IPS-20b (cell line): ENCODE results near the gene GLIS1.

Source experiments
- H3K27ac ChIP-seq: one replicate; pipeline ENCODE4 v1.5.1; 2013; ENCODE audit warnings: low read length
- H3K27me3 ChIP-seq: 2 replicates; pipeline ENCODE4 v1.6.1; 2013; ENCODE audit warnings: mild to moderate bottlenecking, low read length, inconsistent platforms; ENCODE audit not compliant: insufficient read depth
- H3K36me3 ChIP-seq: 2 replicates; pipeline ENCODE4 v1.6.1; 2013; ENCODE audit warnings: low read depth, mild to moderate bottlenecking, inconsistent platforms, low read length, moderate library complexity; ENCODE audit not compliant: insufficient read depth
- H3K4me1 ChIP-seq: 2 replicates; pipeline ENCODE4 v1.6.1; 2013; ENCODE audit warnings: mild to moderate bottlenecking, control low read depth, inconsistent platforms, low read length, moderate library complexity; ENCODE audit not compliant: insufficient read depth
- H3K4me3 ChIP-seq: 2 replicates; pipeline ENCODE4 v1.5.1; 2013; ENCODE audit warnings: mild to moderate bottlenecking, low read length, inconsistent platforms
- H3K9ac ChIP-seq: 2 replicates; pipeline ENCODE4 v1.6.1; 2013; ENCODE audit warnings: low read depth, mild to moderate bottlenecking, inconsistent platforms, low read length, moderate library complexity
- H3K9me3 ChIP-seq: 2 replicates; pipeline ENCODE4 v1.6.1; 2013; ENCODE audit warnings: mild to moderate bottlenecking, low read depth, low read length, inconsistent platforms; ENCODE audit not compliant: insufficient read depth

The GLIS1 gene

DNA sequence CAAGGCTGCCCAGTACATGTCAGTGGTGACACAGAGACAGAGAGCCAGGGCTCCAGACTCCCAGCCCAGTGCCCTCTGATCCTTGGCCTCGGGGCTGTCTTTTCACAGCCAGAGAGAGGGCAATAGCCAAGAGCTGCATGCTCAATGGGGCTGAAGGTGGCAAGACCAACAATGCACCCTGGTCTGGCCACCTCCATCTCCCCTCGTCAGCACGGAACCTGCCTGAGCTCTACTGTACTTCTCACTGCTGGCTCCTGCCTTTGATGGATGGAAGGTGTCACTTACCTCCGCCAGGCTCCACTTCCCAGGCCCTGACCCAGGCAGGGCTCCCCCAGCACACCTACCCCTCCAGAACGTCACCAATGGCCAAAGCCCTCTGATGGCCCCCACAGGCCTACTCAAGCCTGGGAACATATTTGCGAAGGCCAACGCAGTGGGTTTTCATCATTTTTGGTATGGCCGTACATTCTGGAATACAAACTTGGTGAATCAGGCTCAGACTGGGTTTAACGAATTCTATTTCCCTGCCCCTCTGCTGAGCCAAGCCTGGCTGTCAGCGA is 191.7 kb downstream of the GLIS1 start:
- H3K4me1 ChIP-seq: peaks cover 7% of the 10 kb centered on the region
- no peaks in the 10 kb centered on the region for H3K27me3 ChIP-seq
- H3K27ac ChIP-seq: no peak overlapping the region
- H3K9me3 ChIP-seq: no peaks in the 10 kb centered on the region
- H3K9ac ChIP-seq: no peak overlapping the region
- no peaks in the 10 kb centered on the region for H3K36me3 ChIP-seq
- H3K4me3 ChIP-seq: no peak overlapping the region

DNA sequence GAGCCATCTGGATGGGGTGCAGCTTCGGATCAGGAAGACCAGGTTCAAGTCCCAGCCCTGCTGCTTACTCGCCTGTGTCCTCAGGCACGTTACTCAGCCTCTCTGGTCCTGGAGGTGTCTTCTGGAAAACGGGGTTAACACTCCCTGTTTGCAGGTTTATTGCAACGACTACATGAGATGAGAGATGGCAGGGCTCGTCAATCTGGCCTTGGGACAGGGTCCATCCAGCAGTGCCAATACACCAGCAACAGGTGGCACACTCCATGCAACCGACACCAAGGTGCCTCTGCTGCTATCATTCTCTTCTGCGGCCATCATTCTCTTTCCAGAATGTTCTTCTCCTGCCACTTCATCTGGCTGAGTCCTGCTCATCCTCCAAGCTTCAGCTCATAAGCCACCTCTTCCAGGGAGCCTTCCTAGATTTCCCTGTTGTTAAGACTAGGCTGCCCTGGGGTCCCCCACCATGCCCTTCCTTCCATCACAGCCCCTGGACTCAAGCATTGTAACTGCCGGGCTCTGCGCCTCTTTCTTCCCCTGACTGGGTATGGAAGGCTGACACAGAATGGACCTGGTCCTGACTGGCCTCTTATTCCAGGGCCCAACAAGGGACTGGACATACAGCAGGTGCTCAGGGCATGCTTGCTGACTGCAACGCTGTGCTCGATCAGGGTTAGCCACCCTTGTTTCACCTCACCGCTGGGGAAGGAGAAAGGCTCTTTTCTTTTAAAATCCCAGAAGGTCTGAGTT is 192.4 kb downstream of the GLIS1 start:
- H3K27me3 ChIP-seq: no peaks in the 10 kb centered on the region
- H3K27ac ChIP-seq: no peak overlapping the region

DNA sequence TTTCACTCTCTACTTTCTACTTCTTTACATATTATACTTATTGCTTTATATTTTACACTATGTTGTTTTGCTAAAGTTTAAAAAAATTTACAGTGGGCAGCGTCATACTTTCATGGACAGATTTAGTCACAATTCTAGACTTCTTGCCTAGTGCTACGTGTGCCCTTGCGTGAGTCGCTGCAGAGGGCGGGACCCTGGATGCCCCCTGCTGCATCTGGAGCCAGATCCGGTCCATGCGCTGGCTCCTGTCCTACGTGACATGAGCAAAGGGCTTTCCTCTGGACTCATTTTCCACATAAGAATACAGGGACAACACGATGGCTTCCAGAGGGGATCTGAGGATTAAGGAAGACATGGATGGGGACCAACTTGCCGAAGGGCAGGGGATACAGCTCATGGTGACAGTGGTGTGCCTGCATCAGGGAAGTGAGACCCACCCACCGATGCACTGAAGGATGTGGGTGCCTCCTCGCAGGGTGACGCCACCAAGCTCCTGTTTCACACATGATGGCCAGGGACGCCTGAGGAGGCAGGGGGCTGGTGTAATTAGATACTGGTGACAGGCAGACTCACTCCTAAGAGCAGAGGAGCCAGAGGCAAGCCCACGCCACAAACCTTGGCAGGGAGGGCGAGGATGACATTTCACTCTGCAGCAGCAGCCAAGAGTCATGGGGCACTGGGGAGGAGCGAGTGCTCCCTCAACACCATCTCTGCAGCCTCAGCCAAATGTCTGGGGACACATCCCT is 193.1 kb downstream of the GLIS1 start:
- Histone ChIP-seq H3K4me1 (no peaks in the 10 kb centered on the region), H3K9me3 (no peaks in the 10 kb centered on the region), H3K27me3 (no peaks in the 10 kb centered on the region), H3K9ac (no peak overlapping the region), H3K4me3 (no peak overlapping the region), H3K27ac (no peak overlapping the region), H3K36me3 (no peaks in the 10 kb centered on the region)

More for the DNA sequence above, 192.4 kb downstream of the GLIS1 start:
- no peaks in the 10 kb centered on the region for H3K9me3 ChIP-seq
- H3K4me3 ChIP-seq: no peak overlapping the region
- H3K4me1 ChIP-seq: peaks cover 3% of the 10 kb centered on the region; the same call in 1 of the 2 replicates
- no peaks in the 10 kb centered on the region for H3K36me3 ChIP-seq
- H3K9ac ChIP-seq: no peak overlapping the region

- H3K27ac ChIP-seq: no peak overlapping the region
- no peak overlapping the region for H3K9ac ChIP-seq
- no peaks in the 10 kb centered on the region for H3K4me1 ChIP-seq
- no peak overlapping the region for H3K4me3 ChIP-seq
- H3K9me3 ChIP-seq: no peaks in the 10 kb centered on the region
- H3K27me3 ChIP-seq: no peaks in the 10 kb centered on the region
- no peaks in the 10 kb centered on the region for H3K36me3 ChIP-seq
These were observed 194.0 kb downstream of the GLIS1 start for GRCh38 chr1:53544728-53545515.

DNA sequence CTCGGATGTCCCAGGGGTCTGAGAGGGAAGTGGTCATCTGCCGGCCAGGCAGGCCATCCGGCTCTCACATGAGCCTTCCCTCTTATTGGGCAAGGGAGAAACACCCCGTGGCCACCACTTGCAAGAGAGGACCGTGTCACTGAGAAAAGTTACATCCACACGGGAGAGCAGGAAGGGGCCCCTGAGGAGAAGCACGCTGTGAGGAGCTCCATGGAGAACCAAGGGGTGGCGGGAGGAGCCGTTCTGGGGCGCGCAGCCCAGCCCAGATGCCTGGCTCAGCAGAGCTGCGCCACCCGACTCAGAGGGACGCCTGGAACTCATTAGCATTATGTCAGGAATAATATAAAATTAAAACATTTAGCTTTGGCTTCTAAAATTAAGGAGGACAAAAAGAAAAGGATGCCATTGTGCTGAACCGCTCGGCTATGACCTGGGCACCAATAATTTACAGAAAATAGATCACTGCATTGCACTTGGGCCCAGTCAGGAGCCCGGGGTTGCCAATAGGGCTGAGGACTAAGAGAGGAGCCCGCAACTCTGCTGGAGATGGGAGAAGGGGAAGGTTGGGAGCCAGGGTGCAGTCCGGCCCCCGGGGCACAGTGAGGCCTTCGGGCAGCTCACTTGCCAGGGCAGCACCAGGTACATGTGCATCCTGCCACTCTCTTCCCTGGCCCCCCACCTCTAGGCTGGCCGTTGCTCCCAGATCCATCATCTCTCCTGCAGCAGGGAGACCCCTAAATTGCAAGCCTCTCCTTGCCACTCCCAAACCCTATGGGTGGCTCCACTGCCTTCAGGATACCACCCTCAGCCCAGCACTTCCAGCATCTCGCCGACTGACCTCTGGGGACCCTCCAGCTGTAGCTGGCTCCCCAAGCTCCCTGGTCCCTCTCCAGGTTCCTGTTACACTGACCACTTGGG is 194.9 kb downstream of the GLIS1 start:
- H3K4me3 ChIP-seq: no peak overlapping the region

GRCh38 chr1:53543130-53543777 is 195.7 kb downstream of the GLIS1 start:
- H3K9ac ChIP-seq: no peak overlapping the region
- H3K27me3 ChIP-seq: no peaks in the 10 kb centered on the region
- H3K4me1 ChIP-seq: no peaks in the 10 kb centered on the region
- no peaks in the 10 kb centered on the region for H3K9me3 ChIP-seq
- no peaks in the 10 kb centered on the region for H3K36me3 ChIP-seq
- H3K27ac ChIP-seq: no peak overlapping the region
- no peak overlapping the region for H3K4me3 ChIP-seq

More for the DNA sequence above, 194.9 kb downstream of the GLIS1 start:
- H3K27ac ChIP-seq: no peak overlapping the region
- H3K36me3 ChIP-seq: no peaks in the 10 kb centered on the region
- H3K9ac ChIP-seq: no peak overlapping the region
- H3K9me3 ChIP-seq: no peaks in the 10 kb centered on the region
- no peaks in the 10 kb centered on the region for H3K4me1 ChIP-seq
- no peaks in the 10 kb centered on the region for H3K27me3 ChIP-seq

DNA sequence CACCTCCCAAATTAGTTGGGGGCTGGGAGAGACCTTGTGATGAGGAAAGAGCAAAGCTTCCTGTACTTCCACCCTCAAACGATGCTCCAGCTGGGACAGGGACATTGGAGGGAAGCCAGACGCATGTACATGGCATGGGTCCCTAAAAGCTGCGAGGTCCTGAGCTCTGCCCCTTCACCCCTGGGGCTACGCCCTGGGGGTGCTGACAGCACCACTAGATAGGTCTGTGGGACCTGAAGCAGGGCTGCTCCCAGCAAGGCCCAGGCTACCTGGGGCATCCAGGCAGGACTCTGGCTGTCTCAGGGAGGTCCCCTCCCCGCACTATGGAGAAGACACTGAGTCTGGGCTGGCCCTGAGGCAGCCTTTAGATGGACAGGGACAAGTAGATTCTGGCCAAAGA is 196.4 kb downstream of the GLIS1 start:
- H3K4me3 ChIP-seq: no peak overlapping the region
- no peaks in the 10 kb centered on the region for H3K36me3 ChIP-seq
- no peak overlapping the region for H3K9ac ChIP-seq
- H3K9me3 ChIP-seq: no peaks in the 10 kb centered on the region
- no peaks in the 10 kb centered on the region for H3K27me3 ChIP-seq
- H3K4me1 ChIP-seq: no peaks in the 10 kb centered on the region
- no peak overlapping the region for H3K27ac ChIP-seq

DNA sequence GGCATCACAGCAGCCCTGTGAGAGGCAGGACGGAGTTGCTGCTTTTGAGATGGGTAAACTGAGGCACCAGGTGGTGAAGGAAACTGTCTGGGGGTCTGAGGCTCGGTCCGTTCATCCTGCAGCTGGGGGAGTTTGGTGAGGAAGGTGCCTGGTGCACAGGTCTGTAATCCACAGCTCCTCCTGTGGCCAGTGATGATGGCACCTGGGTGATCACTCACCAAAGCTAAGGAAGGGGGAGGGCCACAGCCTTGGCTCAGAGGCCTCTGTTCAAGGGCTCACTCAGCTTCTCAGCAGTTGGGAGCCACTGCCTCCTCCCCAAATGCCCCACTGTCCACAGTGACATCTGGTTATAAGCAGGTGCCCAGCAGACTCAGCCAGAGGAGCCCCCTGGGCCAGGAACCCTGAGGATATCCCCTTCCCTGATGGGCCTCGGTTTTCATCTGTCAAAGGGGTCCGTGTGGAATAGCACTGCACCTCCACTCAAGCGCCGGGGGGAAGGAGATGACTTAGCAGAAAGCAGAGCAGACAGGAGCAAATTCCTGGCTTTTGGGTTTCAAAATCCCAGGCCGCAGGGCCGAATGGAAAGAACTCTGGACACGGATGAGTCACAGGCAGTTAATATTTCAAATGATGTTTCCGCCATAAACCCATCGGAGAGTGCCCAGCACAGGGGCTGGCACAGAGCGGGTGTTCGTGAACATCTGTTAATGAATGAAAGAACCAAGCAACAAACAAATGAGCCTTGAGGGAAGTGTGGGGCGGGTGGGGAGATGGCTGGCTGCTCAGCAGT is 197.0 kb downstream of the GLIS1 start:
- H3K9me3 ChIP-seq: no peaks in the 10 kb centered on the region
- no peaks in the 10 kb centered on the region for H3K4me1 ChIP-seq
- no peak overlapping the region for H3K27ac ChIP-seq
- H3K9ac ChIP-seq: no peak overlapping the region
- no peak overlapping the region for H3K4me3 ChIP-seq
- H3K36me3 ChIP-seq: no peaks in the 10 kb centered on the region
- no peaks in the 10 kb centered on the region for H3K27me3 ChIP-seq

- H3K4me1 ChIP-seq: no peaks in the 10 kb centered on the region
- H3K9me3 ChIP-seq: no peaks in the 10 kb centered on the region
- no peaks in the 10 kb centered on the region for H3K27me3 ChIP-seq
- H3K27ac ChIP-seq: no peak overlapping the region
- no peak overlapping the region for H3K4me3 ChIP-seq
- H3K36me3 ChIP-seq: no peaks in the 10 kb centered on the region
- H3K9ac ChIP-seq: no peak overlapping the region
These were observed 197.7 kb downstream of the GLIS1 start for GRCh38 chr1:53541263-53541625.

DNA sequence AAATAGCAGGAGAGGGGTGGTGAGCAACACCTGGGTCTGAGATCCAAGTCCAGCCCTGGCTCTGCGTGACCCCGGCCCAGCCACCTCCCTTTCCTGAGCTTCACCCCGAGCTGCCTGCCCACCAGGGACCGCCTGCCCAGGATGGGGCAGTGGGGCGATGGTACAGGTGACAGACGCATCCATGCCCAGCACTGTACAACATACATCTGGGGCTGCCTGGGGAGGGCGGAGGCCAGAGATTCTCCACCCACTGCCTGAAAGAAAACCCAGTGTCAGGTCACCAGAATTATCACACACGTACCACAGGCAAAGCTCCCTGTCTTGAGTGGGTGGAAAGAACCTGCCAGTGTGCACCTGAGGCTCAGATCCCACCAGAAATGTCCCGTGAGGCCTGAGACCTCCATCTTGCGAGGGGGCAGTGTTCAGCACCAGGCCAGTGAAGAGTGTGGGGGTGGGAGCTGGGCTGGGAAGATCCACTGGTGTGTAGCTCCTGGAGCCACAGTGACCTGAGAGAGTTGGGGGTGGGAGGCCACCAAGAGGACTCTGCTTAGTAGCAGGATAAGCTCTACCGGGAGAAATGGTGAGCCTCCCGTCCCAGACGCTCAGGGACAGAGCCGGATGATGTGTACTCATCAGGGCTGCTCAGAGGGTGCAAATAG is 198.2 kb downstream of the GLIS1 start:
- Histone ChIP-seq H3K4me1 (no peaks in the 10 kb centered on the region), H3K36me3 (no peaks in the 10 kb centered on the region), H3K27me3 (no peaks in the 10 kb centered on the region), H3K9ac (no peak overlapping the region), H3K27ac (no peak overlapping the region), H3K9me3 (no peaks in the 10 kb centered on the region), H3K4me3 (no peak overlapping the region)
